Heart left ventricle (tissue), 16 donors: ENCODE measurements around the gene PSMA6. TPM values are rescaled to one million over a fixed set of nuclear protein-coding genes. Genes with fewer than 3 reads are reported as not detected.
A peak's percentile ranks its signal among the peaks of the same experiment; 100 is the strongest.

Source experiments
- ATAC-seq, 4 donors: fragments of 200-7000 bp; cut with Tn5 transposase; one replicate each; pipeline ENCODE4 v1.9.1; 2020 to 2022; ENCODE audit warnings: moderate library complexity in 4 of 4, mild to moderate bottlenecking in 3 of 4, moderate number of reproducible peaks in 1 of 4
- DNase-seq, 5 donors: peaks; one replicate each; pipeline ENCODE4 v3.0.0-alpha.2; 2020
- H3K27ac ChIP-seq, 12 donors: fragments of 200-600 bp; sonication (generic) in 4 of 12; one replicate each; pipeline versions ENCODE4 v1.5.0 to v1.8.0; 2016 to 2022; ENCODE audit warnings: mild to moderate bottlenecking in 2 of 12
- H3K27me3 ChIP-seq, 9 donors: fragments of 200-600 bp; sonication (generic) in 2 of 9; one replicate each; pipeline versions ENCODE4 v1.5.1 to v1.8.0; 2016 to 2022; ENCODE audit warnings: mild to moderate bottlenecking in 3 of 9
- H3K36me3 ChIP-seq, 9 donors: fragments of 200-600 bp; sonication (generic) in 2 of 9; one replicate each; pipeline versions ENCODE4 v1.5.0 to v1.8.0; 2018 to 2022; ENCODE audit warnings: mild to moderate bottlenecking in 2 of 9
- H3K4me1 ChIP-seq, 12 donors: fragments of 200-600 bp; sonication (generic) in 4 of 12; one replicate each; pipeline versions ENCODE4 v1.5.0 to v1.8.0; 2016 to 2022; ENCODE audit warnings: mild to moderate bottlenecking in 3 of 12
- H3K4me3 ChIP-seq, 12 donors: fragments of 200-600 bp; sonication (generic) in 4 of 12; one replicate each; pipeline versions ENCODE4 v1.5.0 to v1.8.0; 2017 to 2022; ENCODE audit warnings: mild to moderate bottlenecking in 9 of 12, moderate library complexity in 4 of 12
- H3K9me3 ChIP-seq, 12 donors: fragments of 200-600 bp; sonication (generic) in 4 of 12; one replicate each; pipeline versions ENCODE4 v1.5.0 to v1.8.0; 2016 to 2022; ENCODE audit warnings: mild to moderate bottlenecking in 1 of 12
- CTCF ChIP-seq, 12 donors: fragments of 200-600 bp; sonication (generic) in 4 of 12; IDR thresholded peaks; one replicate each; pipeline versions ENCODE4 v1.5.0 to v1.8.0; 2018 to 2022; ENCODE audit warnings: antibody characterized with exemption in 12 of 12, mild to moderate bottlenecking in 5 of 12
- POLR2A ChIP-seq, 2 donors: fragments of 450-650 bp; IDR thresholded peaks; one replicate each; pipeline ENCODE4 v1.6.1; 2017; ENCODE audit warnings: antibody characterized with exemption in 2 of 2, mild to moderate bottlenecking in 2 of 2, moderate library complexity in 2 of 2
- WGBS, 4 donors: extraction: QIAGEN DNeasy Blood & Tissue Kit in 2 of 4; methylation state at CpG; one replicate each; pipeline versions ENCODE4 v1.1.5 to v1.1.7; 2013 to 2018; 5-methylcytosine and 5-hydroxymethylcytosine counted together
- intact Hi-C, 10 donors: fragments of 100-400 bp; cut with DNase I; formaldehyde crosslinking; loops; one replicate each; pipeline versions ENCODE4 v1.11.1 to v1.14.2; 2022
- polyA plus RNA-seq, 2 donors: library from polyadenylated mRNA; stranded (reverse); fragments of 200-250 nt; gene quantifications; one replicate each; pipeline ENCODE4 v1.2.3, GENCODE V29; 2013
- total RNA-seq, 9 donors: library from RNA; depleted of rRNA in 2 of 9; stranded (reverse); fragments of >200 nt in 2 of 9; fragmentation: NEBNext Ultra II Directional in 3 of 9; extraction: Animal tissue kit (Norgen Biotek cat#: 25700) in 3 of 9; gene quantifications; one replicate each; pipeline versions ENCODE4 v1.1.0 to v1.2.4, GENCODE V29; 2016 to 2023
- donor health status: ischemic (EF 13 %, LVEDD 7.1; RV severe dilation, severe dysfunction).
- donor health status: healthy with polysubstance abuse.
- donor health status: DM: no; HTN: yes; CAD: no.
- donor health status: DM: no; HTN: no; CAD: no.
- donor health status: ischemic (EF 25% LVEDD 6.9; RV normal size, moderate dysfunction).
- donor health status: ischemic (EF 25% LVEDD 5.7; RV mildly dilated, moderate dysfunction).
- donor health status: healthy.
- donor health status: DM: yes; HTN: yes; CAD: no.
- donor health status: ischemic (EF 35%, LVEDD 5.7; RV mildly dilated, moderate dysfunction).
- donor health status: nonischemic (EF 11% LVEDD 7.7; RV severe dilation, severe dysfunction).
- donor health status: DM: yes; HTN: yes; CAD: no.
- donor health status: PGD.
- donor health status: ischemic (EF 29% LVEDD 5.4; RV normal size, mild dysfunction).
- donor health status: nonischemic (EF 23%, LVEDD 6.1; RV moderate dilation, normal function).

PSMA6 gene
- total and polyA plus RNA-seq, 11 donors: 123 to 293 (median 176) TPM

- intact Hi-C loops: no loop called here
- Histone ChIP-seq H3K36me3 (no peaks in the 10 kb centered on the region), H3K4me1 (peaks cover 0 to 42% (median 19%) of the 10 kb centered on the region in 12 donors), H3K4me3 (no peak overlapping the region), H3K27ac (peak overlapping the region in 6 of 12 donors; percentile 5 to 44 (median 32)), H3K27me3 (no peaks in the 10 kb centered on the region), H3K9me3 (no peaks in the 10 kb centered on the region)
- ATAC-seq (no peak), DNase-seq (no peak)
- no peak for TF ChIP-seq CTCF (IDR thresholded peaks at IDR 0.05)
- no peak for TF ChIP-seq POLR2A (IDR thresholded peaks at IDR 0.05)
- 37 to 64% (median 47%) methylated on average over 3 of the region's 3 CpGs for WGBS, 4 donors
These were observed 70.3 kb downstream of the PSMA6 start for GRCh38 chr14:35362450-35362849.

GRCh38 chr14:35362911-35363374 is 70.8 kb downstream of the PSMA6 start:
- no peak overlapping the region for H3K4me3 ChIP-seq
- no peak for DNase-seq
- WGBS, 4 donors: 68 to 80% (median 78%) methylated on average over 25 of the region's 25 CpGs
- H3K4me1 ChIP-seq: peaks cover 0 to 45% (median 21%) of the 10 kb centered on the region in 12 donors
- no peaks in the 10 kb centered on the region for H3K36me3 ChIP-seq
- H3K27me3 ChIP-seq: no peaks in the 10 kb centered on the region
- no peaks in the 10 kb centered on the region for H3K9me3 ChIP-seq
- no peak for TF ChIP-seq CTCF (IDR thresholded peaks at IDR 0.05)
- TF ChIP-seq POLR2A (IDR thresholded peaks at IDR 0.05): no peak
- peak overlapping the region in 4 of 12 donors; percentile 16 to 62 (median 36) for H3K27ac ChIP-seq
- intact Hi-C loops: no loop called here
- no peak for ATAC-seq

- intact Hi-C loops: no loop called here
- peak in 3 of 5 donors; percentile 61 to 84 (median 69) for DNase-seq
- peak; percentile 34 to 90 (median 88) for ATAC-seq
- Histone ChIP-seq H3K27ac (peak overlapping the region in 10 of 12 donors; percentile 6 to 92 (median 53)), H3K36me3 (no peaks in the 10 kb centered on the region), H3K4me1 (peaks cover 0 to 64% (median 24%) of the 10 kb centered on the region in 12 donors), H3K4me3 (no peak overlapping the region), H3K27me3 (no peaks in the 10 kb centered on the region), H3K9me3 (no peaks in the 10 kb centered on the region)
- WGBS, 4 donors: 65 to 77% (median 70%) methylated on average over 11 to 13 of the region's 13 CpGs
- TF ChIP-seq POLR2A (IDR thresholded peaks at IDR 0.05): no peak
- no peak for TF ChIP-seq CTCF (IDR thresholded peaks at IDR 0.05)
These were observed 73.2 kb downstream of the PSMA6 start for GRCh38 chr14:35365130-35366055.

- Histone ChIP-seq H3K36me3 (no peaks in the 10 kb centered on the region), H3K4me3 (no peak overlapping the region), H3K4me1 (peaks cover 0 to 64% (median 24%) of the 10 kb centered on the region in 12 donors), H3K27me3 (no peaks in the 10 kb centered on the region), H3K27ac (peak overlapping the region in 8 of 12 donors; percentile 28 to 92 (median 56)), H3K9me3 (peaks cover 0 to 4% (median 0%) of the 10 kb centered on the region in 12 donors)
- WGBS, 4 donors: 82 to 91% (median 88%) methylated on average over 8 to 12 of the region's 12 CpGs
- intact Hi-C loops: no loop called here
- no peak for TF ChIP-seq POLR2A (IDR thresholded peaks at IDR 0.05)
- no peak for TF ChIP-seq CTCF (IDR thresholded peaks at IDR 0.05)
- peak in 3 of 4 donors; percentile 31 to 51 (median 41) for ATAC-seq
- no peak for DNase-seq
These were observed 73.9 kb downstream of the PSMA6 start for GRCh38 chr14:35366056-35366451.
